GM21786 (cell line): ENCODE results near the gene OR1I1.
"Not testable (repeated sequence)": the region's sequence is repeated elsewhere in the genome, so short reads cannot be mapped to it uniquely, and the experiment has no call there.

Source experiments
- ATAC-seq: cut with Tn5 transposase; IDR thresholded peaks from one replicate; pipeline ENCODE4 v1.9.1; 2021; ENCODE audit not compliant: unreplicated experiment

Gene OR1I1

GRCh38 chr19:15097980-15098379, 16.0 kb downstream of the OR1I1 start:
- not testable (repeated sequence) for ATAC-seq

DNA sequence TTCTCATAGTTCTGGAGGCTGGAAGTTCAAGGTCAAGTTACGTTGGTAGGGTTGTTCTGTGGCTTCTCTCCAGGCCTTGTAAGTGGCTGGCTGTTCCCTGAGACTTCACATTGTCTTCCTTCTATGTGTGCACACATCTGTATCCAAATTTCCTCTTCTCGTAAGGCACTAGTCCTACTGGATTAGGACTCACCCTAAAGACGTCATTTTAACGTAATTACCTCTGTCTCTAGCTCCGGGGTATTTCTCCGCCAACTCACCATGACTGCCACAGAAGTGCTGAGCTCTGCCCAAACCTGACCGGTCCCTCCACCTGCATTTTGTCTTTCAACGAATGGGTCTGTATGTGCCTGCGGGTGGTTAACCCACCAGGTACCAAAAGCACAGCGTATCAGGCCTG, 16.4 kb downstream of the OR1I1 start:
- ATAC-seq = no peak

- ATAC-seq = no peak
Measured at GRCh38 chr19:15099017-15099582, 17.1 kb downstream of the OR1I1 start.

GRCh38 chr19:15101479-15102082, 19.6 kb downstream of the OR1I1 start:
- ATAC-seq = no peak

DNA sequence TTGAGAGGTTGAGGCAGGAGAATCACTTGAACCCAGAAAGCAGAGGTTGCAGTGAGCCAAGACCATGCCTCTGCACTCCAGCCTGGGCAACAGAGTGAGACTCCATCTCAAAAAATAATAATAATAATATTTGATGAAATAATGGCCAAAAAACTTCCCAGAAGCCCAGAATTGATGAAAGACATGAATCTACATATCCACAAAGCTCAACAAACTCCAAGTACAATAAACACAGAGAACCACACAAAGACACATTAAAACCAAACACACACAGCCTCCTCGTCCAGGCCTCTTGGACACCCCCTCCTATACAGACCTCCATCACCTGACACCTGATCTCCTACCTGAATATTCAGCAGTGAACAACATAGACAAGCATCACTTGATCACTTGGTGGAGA, 22.0 kb downstream of the OR1I1 start:
- ATAC-seq = no peak

GRCh38 chr19:15104411-15104810, 22.4 kb downstream of the OR1I1 start:
- no peak for ATAC-seq

- ATAC-seq = no peak
Measured at GRCh38 chr19:15105044-15105443, 23.0 kb downstream of the OR1I1 start.

DNA sequence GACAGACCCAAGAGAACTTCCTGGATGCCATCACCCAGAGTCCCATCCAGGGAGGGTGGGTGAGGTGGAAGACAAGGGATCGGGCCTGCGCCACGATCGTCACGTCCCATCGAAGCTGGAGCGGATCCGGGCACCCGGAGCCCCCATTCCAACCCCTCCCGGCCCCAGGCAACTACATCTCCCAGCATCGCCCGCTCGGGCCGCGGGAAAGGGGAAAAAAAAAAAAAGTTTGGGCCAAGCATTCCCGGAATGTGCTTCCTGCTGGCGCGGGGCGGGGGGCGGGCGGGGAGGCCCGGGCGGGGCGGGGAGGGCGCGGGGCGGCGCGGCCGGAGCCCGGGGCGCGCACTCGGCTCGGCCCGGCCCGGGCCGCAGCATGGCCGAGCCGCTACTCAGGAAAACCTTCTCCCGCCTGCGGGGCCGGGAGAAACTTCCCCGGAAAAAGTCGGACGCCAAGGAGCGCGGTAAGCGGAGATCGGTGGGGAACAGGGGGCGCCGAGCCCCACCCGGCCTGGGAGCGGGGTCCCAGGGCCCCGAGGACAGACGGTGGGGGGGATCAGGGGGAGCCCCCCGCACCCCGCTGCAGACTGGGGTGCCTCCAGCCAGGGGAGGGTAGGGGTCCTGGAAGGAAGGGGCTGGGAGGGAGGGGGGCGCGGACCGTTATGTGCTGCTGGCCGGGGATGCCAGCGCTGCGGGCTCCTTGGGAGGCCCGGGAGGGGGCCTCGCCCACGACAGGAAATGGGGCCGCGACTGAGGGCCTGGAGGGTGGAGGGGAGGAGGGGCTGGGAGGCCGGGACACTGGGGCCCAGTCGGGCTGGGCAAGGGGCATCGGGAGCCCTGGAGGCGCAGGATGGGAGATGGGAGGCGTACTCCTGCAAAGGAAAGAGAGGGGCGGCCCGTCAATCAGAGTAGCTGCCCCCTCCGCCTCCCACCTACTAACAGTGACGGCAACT, 25.3 kb downstream of the OR1I1 start, which contains the start of gene SYDE1:
Gene SYDE1 (plus strand): TSS at position 341 of the 950 bp plus-strand sequence. CDS start 33 bp downstream, at position 374.
- ATAC-seq = no peak

DNA sequence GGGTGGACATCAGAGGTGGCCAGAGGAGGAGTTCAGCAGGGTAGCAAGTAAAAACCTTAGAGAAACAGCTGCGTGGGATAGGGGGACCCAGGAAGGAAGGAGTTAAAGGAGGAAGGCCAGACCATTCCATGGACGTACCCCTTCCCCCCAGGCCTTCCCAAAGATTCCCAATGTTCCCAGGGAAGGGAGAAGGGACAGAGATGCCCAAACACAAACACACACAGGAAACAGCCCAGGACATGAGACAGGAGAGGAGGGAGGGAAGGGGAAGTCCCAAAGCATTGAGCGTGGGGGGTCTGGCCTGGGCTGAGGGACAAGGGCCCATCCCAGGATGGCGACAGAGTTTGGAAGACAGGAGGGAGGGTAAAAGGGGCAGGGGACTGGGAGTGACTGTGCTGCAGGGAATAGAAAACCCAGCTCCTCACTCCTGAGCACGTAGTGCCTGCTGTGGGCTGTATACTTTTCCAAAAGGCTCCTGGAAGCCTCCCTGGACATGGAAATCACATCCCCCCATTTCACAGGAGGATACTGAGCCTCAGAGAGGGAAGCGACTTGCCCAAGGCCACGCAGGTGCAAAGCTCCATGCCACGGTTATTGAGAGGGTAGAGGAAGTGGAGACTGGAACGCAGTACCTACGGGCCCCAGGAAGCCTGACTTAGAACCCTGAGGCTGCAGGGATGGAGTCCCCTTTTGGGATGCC, 26.3 kb downstream of the OR1I1 start:
- no peak for ATAC-seq

GRCh38 chr19:15108845-15109767, 27.1 kb downstream of the OR1I1 start:
- ATAC-seq = no peak

- ATAC-seq = no peak
Measured at GRCh38 chr19:15109768-15110417, 27.9 kb downstream of the OR1I1 start.

DNA sequence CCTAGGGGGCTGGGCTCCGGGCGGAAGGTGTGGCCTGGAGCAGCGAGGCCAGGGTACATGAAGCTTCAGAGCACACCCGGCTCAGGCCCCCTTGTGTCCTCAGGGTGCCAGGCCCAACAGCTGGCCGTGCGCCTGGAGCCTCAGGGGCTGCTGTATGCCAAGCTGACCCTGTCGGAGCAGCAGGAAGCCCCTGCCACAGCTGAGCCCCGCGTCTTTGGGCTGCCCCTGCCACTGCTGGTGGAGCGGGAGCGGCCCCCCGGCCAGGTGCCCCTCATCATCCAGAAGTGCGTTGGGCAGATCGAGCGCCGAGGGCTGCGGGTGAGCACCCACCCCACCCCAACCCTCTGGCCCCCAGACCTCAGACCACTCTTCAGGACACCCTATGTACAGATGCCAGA, 28.4 kb downstream of the OR1I1 start:
- ATAC-seq = no peak

DNA sequence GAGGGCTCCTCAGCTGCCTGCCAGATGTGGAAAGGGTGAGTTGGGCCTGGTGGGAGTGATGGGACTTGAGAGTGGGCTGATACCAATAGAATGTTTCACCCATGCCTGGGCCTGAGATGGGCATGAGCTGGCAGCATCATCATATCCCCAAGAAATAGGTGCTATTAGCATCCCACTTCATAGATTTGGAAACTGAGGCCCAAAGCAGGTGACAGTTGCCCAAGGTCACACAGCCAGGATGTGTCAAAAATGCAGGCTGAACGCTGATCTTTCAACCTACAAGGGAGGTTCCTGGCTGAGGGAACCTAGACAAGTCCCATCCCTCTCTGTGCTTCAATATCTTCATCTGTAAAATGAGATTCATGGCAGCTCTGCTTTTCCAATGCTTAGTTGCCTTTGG, 29.7 kb downstream of the OR1I1 start:
- ATAC-seq = no peak

- ATAC-seq = no peak
Measured at GRCh38 chr19:15112385-15112784, 30.4 kb downstream of the OR1I1 start.

GRCh38 chr19:15113245-15114152, 31.5 kb downstream of the OR1I1 start:
- ATAC-seq = no peak

- ATAC-seq = no peak
Measured at GRCh38 chr19:15114153-15114540, 32.1 kb downstream of the OR1I1 start.

DNA sequence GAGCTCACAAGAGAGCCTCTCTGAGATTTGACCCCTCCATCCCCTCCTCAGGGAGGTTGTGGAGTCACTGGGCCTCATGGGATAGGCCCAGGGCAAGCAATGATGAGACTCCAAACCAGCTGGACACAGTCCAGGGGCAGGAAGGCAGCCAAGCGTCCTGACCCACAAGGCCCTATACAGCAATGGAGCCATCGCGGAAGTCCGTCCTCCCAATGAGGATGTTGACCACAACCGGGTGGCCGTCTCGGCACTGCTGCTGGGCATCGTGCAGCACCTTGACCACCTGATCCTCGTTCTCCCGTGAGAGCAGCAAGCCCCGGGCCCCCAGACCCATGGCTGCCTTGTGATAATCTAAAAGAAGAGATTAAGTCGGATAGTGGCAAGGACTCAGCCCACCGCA, 33.1 kb downstream of the OR1I1 start:
- no peak for ATAC-seq

- no peak for ATAC-seq
Measured at GRCh38 chr19:15115762-15116615, 34.0 kb downstream of the OR1I1 start.
